DND-41 (cell line): ENCODE results near the gene RBPJL.
"Not testable (repeated sequence)": the region's sequence is repeated elsewhere in the genome, so short reads cannot be mapped to it uniquely, and the experiment has no call there.

Experiments used
- ATAC-seq: fragments of 200-7000 bp; cut with Tn5 transposase; 3 replicates; pipeline ENCODE4 v1.9.1; 2021; ENCODE audit warnings: low read depth; ENCODE audit not compliant: insufficient read depth
- DNase-seq: peaks from one replicate; pipeline ENCODE4 v3.0.0-alpha.2; 2020
- H2AFZ ChIP-seq: 2 replicates; pipeline ENCODE4 v1.6.0; 2012; ENCODE audit warnings: low read depth, low read length
- H3K27ac ChIP-seq: 2 replicates; pipeline ENCODE4 v1.5.1; 2012; ENCODE audit warnings: low read length, inconsistent platforms
- H3K27me3 ChIP-seq: fragments of 200-600 bp; sonication (generic); 2 replicates; pipeline ENCODE4 v1.6.0; 2012; ENCODE audit warnings: low read length, mild to moderate bottlenecking, inconsistent platforms; ENCODE audit not compliant: insufficient read depth, poor library complexity
- H3K36me3 ChIP-seq: 2 replicates; pipeline ENCODE4 v1.5.1; 2012; ENCODE audit warnings: low read length, inconsistent platforms; ENCODE audit not compliant: insufficient read depth
- H3K4me1 ChIP-seq: 2 replicates; pipeline ENCODE4 v1.5.1; 2012; ENCODE audit warnings: mild to moderate bottlenecking, low read length; ENCODE audit not compliant: insufficient read depth
- H3K4me2 ChIP-seq: 2 replicates; pipeline ENCODE4 v1.6.0; 2012; ENCODE audit warnings: mild to moderate bottlenecking, moderate library complexity, low read length, inconsistent platforms; ENCODE audit not compliant: insufficient read depth
- H3K4me3 ChIP-seq, 2 experiments: fragments of 200-600 bp in 1 of 2; shearing (Covaris generic) in 1 of 2; 2 replicates each; pipeline ENCODE4 v1.5.1; 2012 to 2016; ENCODE audit warnings: inconsistent platforms in 2 of 2, low read length in 2 of 2, mild to moderate bottlenecking in 2 of 2, low read depth in 1 of 2, moderate library complexity in 1 of 2
- H3K79me2 ChIP-seq: 2 replicates; pipeline ENCODE4 v1.6.0; 2012; ENCODE audit warnings: low read length, inconsistent platforms; ENCODE audit not compliant: insufficient read depth
- H3K9ac ChIP-seq: 2 replicates; pipeline ENCODE4 v1.6.0; 2012; ENCODE audit warnings: low read depth, mild to moderate bottlenecking, inconsistent platforms, low read length, moderate library complexity
- H3K9me3 ChIP-seq: 2 replicates; pipeline ENCODE4 v1.5.1; 2012; ENCODE audit warnings: low read length, moderate library complexity, mild to moderate bottlenecking, inconsistent platforms; ENCODE audit not compliant: insufficient read depth, severe bottlenecking
- H4K20me1 ChIP-seq: 2 replicates; pipeline ENCODE4 v1.6.0; 2012; ENCODE audit warnings: low read length; ENCODE audit not compliant: insufficient read depth
- CTCF ChIP-seq: IDR thresholded peaks from 2 replicates; pipeline ENCODE4 v1.5.1; 2012; ENCODE audit warnings: borderline replicate concordance, low read length, moderate library complexity, mild to moderate bottlenecking; ENCODE audit not compliant: poor library complexity, severe bottlenecking; ENCODE audit errors: extremely low read depth
- EZH2 ChIP-seq: IDR thresholded peaks from 3 replicates; pipeline ENCODE4 v1.6.1; 2012; ENCODE audit warnings: borderline replicate concordance, low read depth, mild to moderate bottlenecking, moderate library complexity, low read length, inconsistent platforms; ENCODE audit not compliant: severe bottlenecking

RBPJL gene

GRCh38 chr20:45350217-45350616 is 43.6 kb downstream of the RBPJL start:
- ATAC-seq = no peak
- Histone ChIP-seq H3K4me1 (no peaks in the 10 kb centered on the region), H3K4me3 (no peak overlapping the region), H3K79me2 (no peaks in the 10 kb centered on the region), H3K9ac (no peak overlapping the region), H2AFZ (no peak overlapping the region), H3K4me2 (no peak overlapping the region), H3K36me3 (no peaks in the 10 kb centered on the region), H3K27me3 (peaks cover 36% of the 10 kb centered on the region), H4K20me1 (0 out of 2 replicates have a peak, but pooled peaks cover 2% of the 10 kb centered on the region), H3K27ac (no peak overlapping the region), H3K9me3 (no peaks in the 10 kb centered on the region)
- TF ChIP-seq CTCF (no peak), EZH2 (no peak)
- no peak for DNase-seq

GRCh38 chr20:45350795-45351194 is 44.2 kb downstream of the RBPJL start:
- not testable (repeated sequence) for H4K20me1 ChIP-seq, H3K9me3 ChIP-seq, H3K79me2 ChIP-seq, H3K4me2 ChIP-seq, ATAC-seq, H3K27ac ChIP-seq, H3K9ac ChIP-seq, H3K36me3 ChIP-seq, H3K4me3 ChIP-seq, DNase-seq, H2AFZ ChIP-seq, H3K4me1 ChIP-seq
- peaks cover 36% of the 10 kb centered on the region for H3K27me3 ChIP-seq

- Histone ChIP-seq H3K4me3 (no peak overlapping the region), H3K36me3 (no peaks in the 10 kb centered on the region), H3K79me2 (no peaks in the 10 kb centered on the region), H3K27ac (no peak overlapping the region), H3K9ac (no peak overlapping the region), H3K27me3 (peaks cover 21% of the 10 kb centered on the region), H2AFZ (no peak overlapping the region), H3K9me3 (no peaks in the 10 kb centered on the region), H3K4me2 (no peak overlapping the region), H4K20me1 (no peaks in the 10 kb centered on the region), H3K4me1 (no peaks in the 10 kb centered on the region)
- no peak for TF ChIP-seq EZH2
- TF ChIP-seq CTCF = no peak
- ATAC-seq = no peak
- DNase-seq = no peak
These were observed 46.1 kb downstream of the RBPJL start for GRCh38 chr20:45352729-45353128.

- Histone ChIP-seq H3K4me3 (no peak overlapping the region), H3K27me3 (peaks cover 21% of the 10 kb centered on the region), H3K9ac (no peak overlapping the region), H4K20me1 (no peaks in the 10 kb centered on the region), H3K4me1 (no peaks in the 10 kb centered on the region), H2AFZ (no peak overlapping the region), H3K36me3 (no peaks in the 10 kb centered on the region), H3K4me2 (no peak overlapping the region), H3K79me2 (no peaks in the 10 kb centered on the region), H3K27ac (no peak overlapping the region), H3K9me3 (no peaks in the 10 kb centered on the region)
- ATAC-seq (no peak), DNase-seq (no peak)
- no peak for TF ChIP-seq EZH2
These were observed 47.1 kb downstream of the RBPJL start for GRCh38 chr20:45353746-45354145.
